ENCODE results near the gene USP32.

Gene USP32

DNA sequence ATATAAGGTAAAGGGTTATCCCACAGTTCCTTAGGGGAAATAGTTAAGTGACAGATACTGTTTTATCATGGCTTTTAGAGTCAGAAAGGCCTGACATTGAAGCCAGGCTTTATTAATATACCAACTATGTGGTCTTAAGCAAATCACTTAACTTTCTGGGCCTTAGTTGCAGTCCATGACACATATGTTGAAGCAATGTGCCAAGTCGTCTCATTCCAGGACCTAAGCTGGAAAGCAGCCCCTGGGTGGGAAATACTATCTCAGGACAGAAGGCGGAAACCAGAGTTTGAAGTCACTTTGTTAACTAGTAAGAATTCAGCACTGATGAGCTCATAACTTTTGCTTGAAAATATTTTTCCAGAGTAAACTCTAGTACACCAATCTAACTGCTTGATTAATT is 80.0 kb downstream of the USP32 start:
- H3K9me3 ChIP-seq (ENCODE audit: insufficient read depth, low read length) = no peaks in the 10 kb centered on the region
- H3F3A ChIP-seq (ENCODE audit: insufficient read depth) = no peaks in the 10 kb centered on the region
- H3K4me2 ChIP-seq (ENCODE audit: low read depth, low read length, poor library complexity, severe bottlenecking) = no peak overlapping the region
- no peak overlapping the region for H3K9ac ChIP-seq (ENCODE audit: low read length)
- H3K36me3 ChIP-seq (ENCODE audit: low read length) = no peaks in the 10 kb centered on the region
- no peak overlapping the region for H3K4me3 ChIP-seq (ENCODE audit: insufficient read depth, low read length, poor library complexity, severe bottlenecking)
- no peak overlapping the region for H3K27ac ChIP-seq (ENCODE audit: low read depth, low read length)
- 0 out of 2 replicates have a peak, but pooled peaks cover 8% of the 10 kb centered on the region for H3K79me2 ChIP-seq (ENCODE audit: insufficient read depth, low read length)
- TF ChIP-seq, protein P1, sequence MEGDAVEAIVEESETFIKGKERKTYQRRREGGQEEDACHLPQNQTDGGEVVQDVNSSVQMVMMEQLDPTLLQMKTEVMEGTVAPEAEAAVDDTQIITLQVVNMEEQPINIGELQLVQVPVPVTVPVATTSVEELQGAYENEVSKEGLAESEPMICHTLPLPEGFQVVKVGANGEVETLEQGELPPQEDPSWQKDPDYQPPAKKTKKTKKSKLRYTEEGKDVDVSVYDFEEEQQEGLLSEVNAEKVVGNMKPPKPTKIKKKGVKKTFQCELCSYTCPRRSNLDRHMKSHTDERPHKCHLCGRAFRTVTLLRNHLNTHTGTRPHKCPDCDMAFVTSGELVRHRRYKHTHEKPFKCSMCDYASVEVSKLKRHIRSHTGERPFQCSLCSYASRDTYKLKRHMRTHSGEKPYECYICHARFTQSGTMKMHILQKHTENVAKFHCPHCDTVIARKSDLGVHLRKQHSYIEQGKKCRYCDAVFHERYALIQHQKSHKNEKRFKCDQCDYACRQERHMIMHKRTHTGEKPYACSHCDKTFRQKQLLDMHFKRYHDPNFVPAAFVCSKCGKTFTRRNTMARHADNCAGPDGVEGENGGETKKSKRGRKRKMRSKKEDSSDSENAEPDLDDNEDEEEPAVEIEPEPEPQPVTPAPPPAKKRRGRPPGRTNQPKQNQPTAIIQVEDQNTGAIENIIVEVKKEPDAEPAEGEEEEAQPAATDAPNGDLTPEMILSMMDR (IDR thresholded peaks at IDR 0.05; ENCODE audit: insufficient read depth, low read length, poor library complexity, severe bottlenecking) = no peak
- no peak for TF ChIP-seq EZH2phosphoT487 (conservative IDR thresholded peaks at IDR 0.05; ENCODE audit: low read length)
- H3K27me3 ChIP-seq (ENCODE audit: low read length) = no peaks in the 10 kb centered on the region
- H4K20me1 ChIP-seq (ENCODE audit: low read depth, low read length) = no peaks in the 10 kb centered on the region
- H3K9me2 ChIP-seq (replicated peaks; ENCODE audit: insufficient read depth, low read length) = no peaks in the 10 kb centered on the region
- H2AFZ ChIP-seq (ENCODE audit: low read depth, low read length, severe bottlenecking) = no peak overlapping the region

DNA sequence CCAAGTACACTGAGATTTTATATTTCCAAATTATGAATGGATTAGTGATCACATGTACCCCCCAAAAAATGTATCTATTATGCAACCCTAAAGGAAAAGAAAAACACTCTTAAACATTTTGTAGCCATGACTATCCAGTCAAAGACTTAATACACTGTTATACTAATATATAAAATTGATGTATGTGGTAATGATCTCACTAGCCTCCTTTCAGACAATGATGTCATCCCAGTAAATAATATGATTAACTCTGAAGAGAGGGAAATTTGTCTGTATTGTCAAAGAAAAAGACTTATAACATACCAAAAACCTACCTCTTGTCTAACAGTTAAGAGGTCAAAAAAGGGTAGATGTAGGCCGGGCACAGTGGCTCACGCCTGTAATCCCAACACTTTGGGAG is 80.7 kb downstream of the USP32 start:
- Histone ChIP-seq H3K27me3 (ENCODE audit: low read length) (no peaks in the 10 kb centered on the region), H3K9me2 (replicated peaks; ENCODE audit: insufficient read depth, low read length) (no peaks in the 10 kb centered on the region), H3K36me3 (ENCODE audit: low read length) (no peaks in the 10 kb centered on the region), H4K20me1 (ENCODE audit: low read depth, low read length) (no peaks in the 10 kb centered on the region), H2AFZ (ENCODE audit: low read depth, low read length, severe bottlenecking) (no peak overlapping the region), H3F3A (ENCODE audit: insufficient read depth) (no peaks in the 10 kb centered on the region), H3K27ac (ENCODE audit: low read depth, low read length) (no peak overlapping the region), H3K79me2 (ENCODE audit: insufficient read depth, low read length) (0 out of 2 replicates have a peak, but pooled peaks cover 8% of the 10 kb centered on the region), H3K9ac (ENCODE audit: low read length) (no peak overlapping the region), H3K9me3 (ENCODE audit: insufficient read depth, low read length) (no peaks in the 10 kb centered on the region), H3K4me3 (ENCODE audit: insufficient read depth, low read length, poor library complexity, severe bottlenecking) (no peak overlapping the region), H3K4me2 (ENCODE audit: low read depth, low read length, poor library complexity, severe bottlenecking) (no peak overlapping the region)
- TF ChIP-seq, protein P1 (IDR thresholded peaks at IDR 0.05; ENCODE audit: insufficient read depth, low read length, poor library complexity, severe bottlenecking) = no peak
- no peak for TF ChIP-seq EZH2phosphoT487 (conservative IDR thresholded peaks at IDR 0.05; ENCODE audit: low read length)

DNA sequence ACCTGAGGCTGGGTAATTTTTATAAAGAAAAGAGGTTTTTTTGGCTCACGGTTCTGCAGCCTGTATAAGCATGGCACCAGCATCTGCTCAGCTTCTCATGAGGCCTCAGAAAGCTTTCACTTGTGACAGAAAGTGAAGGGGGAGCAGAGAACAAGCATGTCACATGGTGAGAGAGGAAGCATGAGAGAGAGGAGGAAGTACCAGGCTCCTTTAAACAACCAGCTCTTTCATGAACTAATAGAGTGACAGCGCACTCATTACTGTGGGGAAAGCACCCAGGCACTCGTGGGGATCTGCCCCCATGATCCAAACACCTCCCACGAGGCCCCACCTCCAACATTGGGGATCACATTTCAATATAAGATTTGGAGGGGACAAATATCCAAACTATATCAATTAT is 86.8 kb downstream of the USP32 start:
- no peaks in the 10 kb centered on the region for H3K36me3 ChIP-seq (ENCODE audit: low read length)
- no peaks in the 10 kb centered on the region for H4K20me1 ChIP-seq (ENCODE audit: low read depth, low read length)
- peak overlapping the region; percentile 25 for H2AFZ ChIP-seq (ENCODE audit: low read depth, low read length, severe bottlenecking)
- H3F3A ChIP-seq (ENCODE audit: insufficient read depth) = no peaks in the 10 kb centered on the region
- H3K27ac ChIP-seq (ENCODE audit: low read depth, low read length) = no peak overlapping the region
- peaks cover 12% of the 10 kb centered on the region; the same call in 1 of the 2 replicates for H3K79me2 ChIP-seq (ENCODE audit: insufficient read depth, low read length)
- no peak for TF ChIP-seq EZH2phosphoT487 (conservative IDR thresholded peaks at IDR 0.05; ENCODE audit: low read length)
- TF ChIP-seq, protein P1 (IDR thresholded peaks at IDR 0.05; ENCODE audit: insufficient read depth, low read length, poor library complexity, severe bottlenecking) = no peak
- H3K9me2 ChIP-seq (replicated peaks; ENCODE audit: insufficient read depth, low read length) = no peaks in the 10 kb centered on the region
- peak overlapping the region; percentile 23 for H3K4me2 ChIP-seq (ENCODE audit: low read depth, low read length, poor library complexity, severe bottlenecking)
- H3K9me3 ChIP-seq (ENCODE audit: insufficient read depth, low read length) = no peaks in the 10 kb centered on the region
- no peak overlapping the region for H3K4me3 ChIP-seq (ENCODE audit: insufficient read depth, low read length, poor library complexity, severe bottlenecking)
- no peaks in the 10 kb centered on the region for H3K27me3 ChIP-seq (ENCODE audit: low read length)
- H3K9ac ChIP-seq (ENCODE audit: low read length) = no peak overlapping the region

Measured in SU-DHL-6 (cell line).